ENCODE data around the gene MBD5.

Gene MBD5

DNA sequence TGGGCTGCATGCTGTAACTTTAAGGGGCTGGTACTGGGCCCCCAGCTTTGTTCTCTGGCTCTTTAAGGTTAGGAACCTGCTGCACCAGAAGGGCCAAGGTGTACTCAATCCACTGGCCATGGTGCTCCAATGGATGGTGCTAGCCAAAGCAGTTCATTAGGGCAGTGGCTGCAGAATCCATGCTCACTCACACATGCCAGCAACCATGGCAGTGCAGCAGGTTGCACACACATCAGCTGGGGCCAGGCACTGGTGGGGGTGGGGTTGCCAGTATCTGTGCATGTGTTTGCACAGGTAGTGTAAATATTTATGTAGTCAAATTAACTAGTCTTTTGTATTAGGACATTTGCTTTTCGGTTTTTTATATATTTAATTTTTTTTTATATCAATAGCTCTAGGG lies 395.4 kb downstream of the MBD5 start:
- DNase-seq (ENCODE audit: extremely low spot score): no peak
- TF ChIP-seq CTCF (IDR thresholded peaks at IDR 0.05; ENCODE audit: control extremely low read depth, extremely low read depth, low read depth, missing control alignments): no peak
- ChIA-PET POLR2A (no interaction called here), CTCF (interaction anchor here (1.0 to 1.2 kb wide), 3 partner anchors 28 to 93 kb away, joined by 3 read pairs; no protein-coding TSS in a partner anchor)

DNA sequence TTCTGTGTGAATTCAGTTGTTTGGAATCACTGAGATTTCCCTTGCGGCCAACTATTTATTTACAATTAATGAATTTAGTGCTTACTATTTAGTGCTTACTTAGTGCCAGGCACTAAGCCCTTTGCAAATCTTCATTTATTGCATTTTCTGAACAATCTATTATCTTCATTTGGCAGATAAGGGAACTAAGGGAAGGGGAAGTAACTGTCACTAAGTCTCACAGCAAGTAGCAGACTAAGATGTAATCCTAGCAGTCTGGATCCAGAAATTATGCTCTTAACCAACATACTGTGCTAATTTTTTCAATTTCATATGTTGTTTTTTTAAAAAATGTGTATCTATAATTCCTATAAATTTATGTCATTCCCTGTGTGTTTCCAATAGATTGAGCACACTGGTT lies 409.2 kb downstream of the MBD5 start:
- ChIA-PET CTCF (no interaction called here), POLR2A (no interaction called here)
- TF ChIP-seq CTCF (IDR thresholded peaks at IDR 0.05; ENCODE audit: control extremely low read depth, extremely low read depth, low read depth, missing control alignments): no peak
- no peak for DNase-seq (ENCODE audit: extremely low spot score)

DNA sequence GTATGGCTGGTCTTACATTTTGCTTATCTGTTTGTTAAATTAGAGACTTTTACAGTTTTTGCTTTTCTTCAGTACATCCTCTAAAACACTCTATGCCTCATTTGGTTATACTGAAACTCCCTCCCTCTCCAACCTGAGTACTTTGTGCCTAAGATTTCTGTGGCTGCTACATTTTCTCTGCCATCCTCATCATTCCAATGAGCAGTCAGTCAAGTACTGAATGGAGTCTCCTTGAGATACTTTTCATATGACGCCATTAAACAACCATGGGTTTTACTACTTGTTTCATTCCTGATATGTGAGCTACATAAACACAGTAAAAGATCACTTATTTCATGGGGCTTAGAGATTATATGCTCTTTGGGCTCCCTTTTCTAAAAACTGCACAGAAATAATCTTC lies 427.0 kb downstream of the MBD5 start:
- ChIA-PET CTCF (no interaction called here), POLR2A (no interaction called here)
- DNase-seq (ENCODE audit: extremely low spot score): no peak

GRCh38 chr2:148450531-148450930 lies 429.6 kb downstream of the MBD5 start:
- ChIA-PET POLR2A (no interaction called here), CTCF (interaction anchor here (1.0 kb wide), 1 partner anchor 20 kb away, joined by 3 read pairs; no protein-coding TSS in a partner anchor)
- DNase-seq (ENCODE audit: extremely low spot score): no peak
- no peak for TF ChIP-seq CTCF (IDR thresholded peaks at IDR 0.05; ENCODE audit: control extremely low read depth, extremely low read depth, low read depth, missing control alignments)

More for the DNA sequence above, 427.0 kb downstream of the MBD5 start:
- TF ChIP-seq CTCF (IDR thresholded peaks at IDR 0.05; ENCODE audit: control extremely low read depth, extremely low read depth, low read depth, missing control alignments): no peak

GRCh38 chr2:148451046-148451445 lies 430.2 kb downstream of the MBD5 start:
- POLR2A ChIA-PET: no interaction called here
- no peak for DNase-seq (ENCODE audit: extremely low spot score)
- TF ChIP-seq CTCF (IDR thresholded peaks at IDR 0.05; ENCODE audit: control extremely low read depth, extremely low read depth, low read depth, missing control alignments): no peak
- CTCF ChIA-PET: interaction anchor here (1.3 kb wide), 1 partner anchor 10 kb away, joined by 3 read pairs; no protein-coding TSS in a partner anchor

GRCh38 chr2:148455791-148456190 lies 434.9 kb downstream of the MBD5 start:
- CTCF ChIA-PET: no interaction called here
- TF ChIP-seq CTCF (IDR thresholded peaks at IDR 0.05; ENCODE audit: control extremely low read depth, extremely low read depth, low read depth, missing control alignments): no peak
- no peak for DNase-seq (ENCODE audit: extremely low spot score)
- POLR2A ChIA-PET: no interaction called here

- ChIA-PET CTCF (no interaction called here), POLR2A (no interaction called here)
- no peak for TF ChIP-seq CTCF (IDR thresholded peaks at IDR 0.05; ENCODE audit: control extremely low read depth, extremely low read depth, low read depth, missing control alignments)
- no peak for DNase-seq (ENCODE audit: extremely low spot score)
These were observed 437.3 kb downstream of the MBD5 start for GRCh38 chr2:148458171-148458570.
